Ecto neural progenitor cell (in vitro differentiated cells): ENCODE data around the gene FTSJ3.
A peak's percentile ranks its signal among the peaks of the same experiment; 100 is the strongest.

ENCODE experiments used
- DNase-seq: peaks from one replicate; pipeline ENCODE4 v3.0.0-alpha.2; 2018; ENCODE audit warnings: low spot score

FTSJ3 gene

DNA sequence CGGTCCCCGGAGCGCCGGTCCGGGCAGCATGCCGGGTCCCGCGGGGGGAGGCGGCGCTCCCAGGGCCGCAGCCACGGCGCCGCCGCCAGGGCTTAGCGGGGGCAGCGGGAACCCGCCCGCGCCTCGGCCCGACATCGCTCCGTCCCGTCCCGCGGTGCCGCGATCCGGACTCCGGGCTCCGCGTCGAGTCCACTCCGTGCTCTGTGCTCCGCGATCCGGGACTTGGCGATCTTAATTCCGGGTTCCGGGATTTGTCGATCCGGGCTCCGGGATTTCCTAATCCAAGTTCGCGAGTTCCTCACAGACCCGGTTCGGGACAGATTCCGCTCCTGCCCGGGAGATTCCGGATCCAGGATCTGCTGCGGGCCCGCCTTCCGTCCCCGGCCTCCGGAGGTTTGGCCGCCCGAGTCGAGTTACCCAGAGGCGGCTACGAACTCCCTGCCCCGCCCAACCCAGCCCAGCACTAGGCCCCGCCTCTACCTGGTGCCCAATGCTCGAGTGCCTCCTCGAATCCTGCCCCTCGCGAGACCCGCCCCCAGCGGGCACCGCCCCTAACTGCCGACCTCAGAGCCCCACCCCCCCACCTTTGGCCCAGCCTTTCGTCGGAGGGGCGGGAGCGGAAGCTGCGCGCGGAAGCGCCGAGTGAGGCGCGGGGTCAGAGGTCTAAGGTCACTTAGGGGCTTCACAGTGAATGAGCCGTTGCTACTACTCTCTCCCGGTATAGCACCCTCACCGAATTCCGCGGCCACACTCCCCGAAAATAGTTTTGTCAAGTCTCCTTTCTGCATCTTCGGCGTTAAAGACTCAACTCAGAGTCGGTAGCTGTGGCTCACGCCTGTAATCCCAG is 15.3 kb upstream of the FTSJ3 start, which contains the start of gene SMARCD2:
Gene SMARCD2, minus strand, starts transcription at position 146 of the 847 bp plus-strand sequence. Its CDS starts 11 bp downstream, at position 135.
- peak; percentile 100 for DNase-seq

DNA sequence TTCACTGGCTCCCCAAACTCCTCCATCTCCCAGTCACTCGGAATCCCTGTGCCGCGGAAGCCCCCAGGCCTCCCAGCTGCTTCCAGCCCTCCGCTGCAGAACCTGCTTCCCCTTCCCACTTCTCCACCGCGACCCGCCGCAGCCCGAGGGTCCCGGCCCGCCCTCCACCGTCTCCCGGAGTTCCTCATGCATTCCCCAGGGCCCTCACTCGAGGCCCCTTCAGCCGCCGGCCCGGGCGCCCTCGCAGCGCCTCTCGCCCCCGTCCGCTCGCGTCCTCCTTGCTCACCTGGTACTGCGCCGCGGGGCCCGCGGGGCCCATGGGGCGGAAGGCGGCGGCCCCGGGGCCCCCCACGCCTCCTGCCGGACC is 14.7 kb upstream of the FTSJ3 start:
- DNase-seq = peak; percentile 84

DNA sequence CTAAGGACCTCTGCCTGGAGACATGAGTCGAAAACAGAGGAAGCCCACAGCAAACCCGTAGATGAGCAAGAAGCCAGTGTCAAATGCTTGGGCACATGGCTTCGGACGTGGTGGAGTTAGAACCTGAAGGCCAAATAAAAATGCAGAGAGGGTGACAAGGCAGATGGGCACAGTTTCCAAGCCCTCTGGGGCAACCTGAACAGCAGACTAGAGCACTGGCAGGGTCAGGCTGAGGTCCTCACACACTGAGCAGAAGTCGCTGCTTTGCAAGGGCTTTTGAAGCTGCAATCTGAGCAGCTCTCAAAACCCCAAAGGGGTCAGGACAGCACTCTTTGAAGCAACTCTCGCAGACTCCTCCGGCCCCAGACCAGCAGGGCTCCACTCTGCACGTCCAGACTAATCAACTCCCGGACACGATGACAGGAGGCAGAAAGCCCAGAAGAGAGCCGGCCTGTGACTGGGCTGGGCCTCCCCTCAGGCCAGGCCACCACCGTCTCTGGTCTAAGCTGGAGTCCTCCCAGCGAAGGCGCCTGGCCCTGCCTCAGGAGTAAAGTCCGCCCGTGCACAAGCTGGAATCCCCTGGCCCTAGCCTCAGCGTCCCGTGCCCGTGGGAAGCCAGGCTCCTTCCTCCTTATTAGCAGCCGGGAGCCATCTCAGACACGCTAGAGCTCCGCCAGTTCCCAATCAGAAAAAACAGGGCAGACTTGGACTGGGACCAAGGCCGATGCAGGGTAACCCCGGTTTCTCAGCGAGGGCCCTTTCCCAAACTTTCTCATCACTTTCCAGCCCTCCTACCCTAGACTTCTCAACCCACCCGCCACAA is 14.1 kb upstream of the FTSJ3 start:
- peak; percentile 78 for DNase-seq

DNA sequence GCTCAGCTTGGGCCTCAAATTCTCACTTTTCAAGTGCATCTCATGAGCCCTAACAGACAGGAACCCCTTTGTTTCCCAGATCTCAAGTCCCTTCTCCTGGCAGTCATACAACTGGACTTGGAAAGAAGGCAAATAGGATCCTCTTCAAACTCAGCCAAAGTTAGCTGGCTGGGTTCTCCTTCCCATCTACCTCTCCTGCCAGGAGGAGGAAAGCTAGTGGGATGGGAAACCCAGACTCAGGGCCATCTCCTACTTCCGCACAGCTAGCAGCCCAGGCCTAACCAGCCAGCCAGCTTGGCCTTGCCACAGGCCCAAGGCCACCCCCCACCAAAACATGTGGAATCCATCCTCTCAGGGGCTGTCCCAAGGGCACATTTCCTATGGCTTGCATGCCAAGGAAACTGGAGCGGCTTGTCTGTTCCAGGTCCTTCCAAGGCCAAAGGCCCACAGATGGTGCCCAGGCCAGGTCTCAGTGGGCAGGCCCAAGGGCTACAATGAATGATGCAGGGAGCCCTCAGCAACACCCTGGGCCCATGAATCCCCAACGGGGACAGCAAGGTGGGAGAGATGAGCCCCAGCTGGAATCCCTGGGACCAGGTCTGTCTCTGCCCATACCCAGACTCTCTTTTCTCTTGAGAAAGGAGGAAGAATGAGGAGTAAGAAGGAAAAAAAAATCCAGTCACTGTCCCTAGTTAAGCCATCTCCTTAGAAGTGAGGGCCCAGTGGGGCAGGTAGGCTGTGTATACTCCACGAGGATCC is 13.3 kb upstream of the FTSJ3 start:
- no peak for DNase-seq

DNA sequence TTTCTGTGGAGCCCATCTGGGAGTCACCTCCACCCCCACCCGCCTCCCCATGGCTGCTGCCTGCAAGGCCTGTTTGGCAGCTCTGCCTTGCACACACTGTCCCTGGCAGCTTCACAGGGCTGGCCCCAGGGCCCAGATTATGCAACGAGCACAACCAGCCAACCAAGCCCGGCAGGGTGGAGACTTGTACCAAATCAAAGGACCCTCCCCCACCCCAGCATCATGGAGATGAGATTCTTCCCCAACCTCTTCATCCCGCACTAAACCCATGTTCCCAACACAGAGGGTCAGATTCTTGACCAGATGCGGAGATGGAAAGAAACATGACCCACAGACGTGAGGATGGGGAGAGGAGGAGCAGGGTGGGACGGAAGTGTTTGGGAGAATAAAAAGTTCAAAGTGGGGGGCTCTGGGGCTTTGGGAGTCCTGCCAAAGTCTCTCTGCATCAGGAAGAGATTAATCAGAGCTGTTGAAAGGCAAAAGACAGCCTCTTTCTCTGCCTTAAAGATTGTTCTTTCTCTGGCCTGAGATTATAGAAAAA is 11.2 kb upstream of the FTSJ3 start:
- peak; percentile 62 for DNase-seq

DNA sequence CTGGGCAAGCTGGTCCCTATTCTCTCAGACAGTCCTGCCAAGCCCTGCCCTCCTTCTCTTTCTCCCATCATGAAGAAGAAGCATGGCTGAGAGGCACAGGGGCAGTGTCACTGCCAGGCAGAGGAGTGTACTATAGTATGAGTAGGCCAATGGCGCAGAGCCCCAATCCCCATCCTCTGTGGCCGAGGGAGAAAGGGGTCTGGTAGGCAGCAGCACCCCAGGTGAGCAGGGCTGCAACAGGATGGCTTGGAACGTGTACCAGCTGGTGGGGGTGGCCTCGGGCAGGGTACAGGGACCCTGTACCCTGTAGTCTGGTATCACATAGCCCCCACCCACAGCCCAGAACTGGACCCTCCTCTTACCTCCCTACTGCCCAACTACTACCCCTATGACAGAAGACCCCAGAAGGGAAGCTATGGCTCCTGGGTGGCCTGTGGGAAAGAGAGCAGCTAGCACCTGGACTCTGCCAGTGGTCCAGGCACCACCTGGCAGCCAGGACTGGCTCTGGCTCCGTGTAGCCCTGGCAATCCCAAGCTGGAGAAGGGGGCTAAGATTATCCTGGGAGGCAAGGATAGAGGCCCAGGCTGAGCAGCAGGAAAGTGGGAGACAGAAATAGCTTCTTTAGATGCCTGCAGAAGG is 10.6 kb upstream of the FTSJ3 start:
- DNase-seq = no peak

DNA sequence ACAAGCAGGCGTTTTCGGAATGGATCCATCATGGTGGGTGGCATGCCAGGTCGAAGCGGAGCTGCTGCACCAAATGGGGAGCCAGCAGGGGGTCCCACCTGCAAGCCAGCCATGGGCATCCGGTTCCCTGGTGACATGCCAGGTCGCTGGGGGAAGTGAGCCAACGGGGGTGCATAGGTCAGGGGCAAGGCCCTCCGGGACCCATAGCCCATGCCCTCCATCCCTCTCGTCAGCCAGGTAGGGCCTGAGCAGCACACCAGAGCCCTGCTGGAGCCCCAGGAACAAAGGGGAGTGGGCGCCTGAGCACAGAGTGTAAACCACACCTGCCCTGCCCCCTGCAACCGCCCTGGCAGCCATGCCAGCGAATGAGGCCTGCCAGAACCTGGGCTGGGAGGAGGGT is 10.0 kb upstream of the FTSJ3 start:
- DNase-seq = no peak

DNA sequence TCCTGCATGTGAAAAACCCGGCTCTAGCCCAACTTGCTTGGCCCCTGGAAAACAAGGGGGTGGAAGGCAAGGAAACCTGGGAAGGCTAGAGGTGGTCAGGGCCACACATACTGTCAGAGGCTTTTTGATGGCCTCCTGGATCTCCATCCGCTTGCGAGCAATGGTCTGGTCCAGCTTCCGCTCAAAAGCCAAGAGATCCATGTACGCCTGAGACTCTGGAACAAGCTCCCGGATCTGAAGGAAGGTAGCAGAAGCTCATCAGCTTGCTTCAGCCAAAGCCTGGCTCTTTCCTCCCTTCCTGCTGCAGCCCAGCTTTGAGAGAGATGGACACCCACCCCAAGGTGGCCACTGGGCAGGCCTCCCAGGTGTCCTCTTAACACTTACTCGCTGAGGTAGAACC is 9.3 kb upstream of the FTSJ3 start:
- no peak for DNase-seq

DNA sequence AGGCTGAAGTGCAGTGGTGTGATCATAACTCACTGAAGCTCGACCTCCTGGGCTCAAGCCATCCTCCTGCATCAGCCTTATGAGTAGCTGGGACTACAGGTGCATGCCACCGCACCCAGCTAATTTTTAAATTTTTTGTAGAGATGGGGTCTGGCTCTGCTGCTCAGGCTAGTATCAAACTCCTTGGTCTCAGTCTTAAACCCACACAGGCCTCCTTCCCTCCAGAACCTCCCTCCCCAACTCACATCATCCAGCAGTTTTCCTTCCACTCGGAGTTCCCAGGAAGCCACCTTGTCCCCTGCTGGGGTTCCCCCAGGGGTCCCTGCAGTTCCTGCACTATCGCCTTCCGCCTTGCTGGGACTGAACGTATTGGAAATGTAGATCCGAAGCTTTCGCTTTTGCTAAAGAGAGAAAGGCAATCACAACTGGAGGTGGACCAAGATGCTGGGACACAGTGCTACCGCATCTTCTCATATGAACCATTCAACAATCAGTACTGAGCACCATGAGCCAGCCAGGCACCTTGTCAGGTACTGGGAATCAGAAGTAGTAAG is 7.8 kb upstream of the FTSJ3 start:
- no peak for DNase-seq

DNA sequence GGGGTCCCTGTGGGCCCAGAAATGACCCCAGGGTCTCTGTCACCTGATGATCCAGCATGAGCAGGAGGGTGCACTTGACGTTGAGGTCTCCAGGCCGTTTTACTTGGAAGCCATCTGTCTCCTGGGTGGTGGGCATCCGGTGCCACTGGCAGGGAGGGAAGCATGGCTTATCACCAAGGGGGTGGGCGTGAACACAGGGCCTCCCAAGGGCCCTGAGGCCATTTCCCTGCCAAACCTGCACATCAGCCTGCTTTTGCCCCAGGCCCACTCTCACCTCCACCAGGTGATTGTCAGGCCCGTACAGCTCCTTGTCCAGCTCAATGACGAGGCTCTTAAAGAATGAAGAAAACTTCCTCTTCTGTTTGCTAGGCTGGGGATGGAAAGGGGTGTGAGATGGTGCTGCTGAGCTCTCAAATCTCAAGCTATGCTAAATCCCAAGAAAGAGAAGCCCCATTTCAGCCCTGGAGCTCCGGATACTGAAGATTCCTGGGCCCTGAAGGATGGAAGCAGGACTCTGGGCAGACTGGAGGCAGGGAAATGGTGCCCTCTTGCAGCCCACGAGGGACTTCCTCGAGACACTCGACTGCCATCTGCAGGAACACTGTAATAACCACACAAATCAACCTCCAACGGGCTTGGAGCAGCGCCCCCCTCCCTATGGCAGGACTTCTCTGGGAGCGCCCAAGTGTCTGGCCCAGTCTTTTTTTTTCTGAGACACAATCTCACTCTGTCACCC is 7.1 kb upstream of the FTSJ3 start:
- peak; percentile 85 for DNase-seq

DNA sequence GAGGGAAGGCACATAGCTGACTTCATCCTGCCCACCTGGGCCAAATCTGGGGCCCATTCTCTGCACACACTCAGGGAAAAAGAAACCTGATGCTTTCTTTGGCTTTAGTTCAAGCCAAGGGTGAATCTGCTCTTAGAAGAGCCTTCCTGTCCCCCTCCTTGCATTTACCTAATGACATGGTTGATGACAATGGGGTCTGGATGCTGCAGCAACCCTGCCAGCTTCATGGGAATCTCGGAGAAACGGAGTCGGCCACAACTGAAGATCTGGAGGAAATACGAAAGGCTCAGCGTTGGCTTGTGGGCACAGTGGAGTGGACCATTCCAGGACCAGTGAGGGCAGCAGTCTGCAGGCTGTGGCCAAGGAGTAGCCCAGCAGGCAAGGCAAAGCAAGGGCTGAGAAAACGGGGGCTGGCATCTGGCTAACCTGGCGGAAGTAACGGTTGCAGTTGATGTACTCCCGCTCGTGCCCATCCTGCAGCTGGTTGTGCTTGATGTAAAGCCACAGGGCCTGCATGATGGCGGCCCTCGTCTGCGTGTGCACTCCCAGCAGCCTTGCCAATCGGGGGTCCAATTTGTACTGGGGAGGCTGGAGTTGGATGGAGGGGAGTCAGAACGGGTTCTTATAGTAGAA is 6.4 kb upstream of the FTSJ3 start:
- DNase-seq = no peak

DNA sequence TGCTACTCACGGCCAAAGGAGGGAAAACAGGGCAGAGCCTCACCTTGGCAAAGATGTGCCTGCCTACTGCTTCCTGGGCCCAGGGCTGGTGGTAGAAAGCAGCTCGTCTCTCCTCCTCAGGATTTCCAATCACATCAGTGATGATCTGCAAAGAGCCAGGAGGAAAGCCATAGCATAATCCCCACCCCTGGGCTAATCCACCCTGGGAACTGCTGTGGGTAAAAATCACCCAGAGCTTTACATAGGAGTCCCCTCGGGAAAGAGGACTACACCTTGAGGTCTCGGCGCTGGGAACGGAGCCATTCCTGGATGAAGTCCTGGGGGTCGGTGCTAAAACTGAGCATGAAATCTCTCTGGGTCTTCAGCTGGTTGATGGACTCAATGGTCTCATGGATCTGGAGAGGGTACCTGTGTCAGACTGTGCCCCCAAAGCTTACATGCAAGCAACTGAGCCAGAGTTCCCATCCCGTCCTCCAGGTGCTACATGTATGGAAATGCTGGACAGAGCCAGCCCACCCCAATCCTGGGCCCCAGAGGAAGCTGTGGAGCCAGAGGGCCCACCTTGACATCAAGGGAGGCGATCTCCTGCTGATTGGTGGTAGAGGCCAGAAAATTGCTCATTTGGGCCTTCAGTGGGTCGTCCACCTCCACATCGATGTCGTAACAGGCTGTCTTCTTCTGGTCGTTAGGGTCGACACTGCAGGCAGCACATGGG is 5.7 kb upstream of the FTSJ3 start:
- no peak for DNase-seq

DNA sequence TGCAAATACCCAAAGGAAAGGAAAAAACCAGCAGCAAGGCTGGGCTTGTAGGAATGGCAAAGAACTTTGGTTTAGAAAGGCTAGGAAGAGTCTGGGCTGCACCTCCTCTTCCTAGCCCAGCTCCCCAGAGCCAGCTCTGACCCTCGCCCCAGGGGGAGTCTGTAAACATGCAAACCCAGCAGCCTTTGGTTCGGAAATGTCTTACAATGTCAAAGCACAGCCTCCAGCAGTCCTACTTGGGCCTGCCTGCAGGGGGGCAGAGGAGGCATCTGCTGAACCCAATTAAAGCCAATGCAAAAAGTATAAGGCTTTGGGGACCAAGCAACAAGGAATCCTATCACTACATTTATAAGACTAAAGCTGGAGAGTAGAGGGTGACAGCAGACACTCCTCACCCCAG is 5.0 kb upstream of the FTSJ3 start:
- DNase-seq = no peak

DNA sequence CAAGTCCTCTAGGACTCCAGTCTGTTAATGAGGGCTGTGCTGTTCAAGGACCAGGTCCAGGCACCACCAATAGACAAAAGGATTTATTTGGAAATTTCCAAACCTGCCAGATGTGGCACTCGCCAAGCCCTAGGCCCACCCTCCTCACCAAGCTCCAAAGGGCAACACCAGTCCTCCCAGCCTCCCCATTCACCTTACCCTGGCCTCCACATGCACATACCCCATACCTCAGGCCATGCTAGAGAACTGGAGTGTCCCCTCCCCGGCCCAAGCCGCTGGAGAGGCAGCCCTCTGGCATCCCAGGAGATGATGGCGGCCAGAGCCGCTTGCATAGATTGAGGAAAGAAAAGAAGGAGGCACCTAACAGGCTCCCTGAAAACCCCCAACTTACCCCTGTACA is 4.6 kb upstream of the FTSJ3 start:
- DNase-seq = no peak

DNA sequence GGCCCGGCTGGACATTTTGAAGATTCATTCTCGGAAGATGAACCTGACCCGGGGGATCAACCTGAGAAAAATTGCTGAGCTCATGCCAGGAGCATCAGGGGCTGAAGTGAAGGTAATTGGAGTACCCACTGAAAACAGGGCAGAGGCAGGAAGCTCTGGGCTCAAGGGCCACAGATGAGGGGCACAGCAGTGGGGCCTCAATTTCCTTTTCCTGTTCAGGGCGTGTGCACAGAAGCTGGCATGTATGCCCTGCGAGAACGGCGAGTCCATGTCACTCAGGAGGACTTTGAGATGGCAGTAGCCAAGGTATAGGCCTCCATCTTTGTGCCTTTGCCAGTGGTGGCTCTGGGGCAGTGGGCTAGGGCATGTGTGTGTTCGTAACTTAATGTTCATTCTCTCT is 4.0 kb upstream of the FTSJ3 start:
- DNase-seq = no peak

DNA sequence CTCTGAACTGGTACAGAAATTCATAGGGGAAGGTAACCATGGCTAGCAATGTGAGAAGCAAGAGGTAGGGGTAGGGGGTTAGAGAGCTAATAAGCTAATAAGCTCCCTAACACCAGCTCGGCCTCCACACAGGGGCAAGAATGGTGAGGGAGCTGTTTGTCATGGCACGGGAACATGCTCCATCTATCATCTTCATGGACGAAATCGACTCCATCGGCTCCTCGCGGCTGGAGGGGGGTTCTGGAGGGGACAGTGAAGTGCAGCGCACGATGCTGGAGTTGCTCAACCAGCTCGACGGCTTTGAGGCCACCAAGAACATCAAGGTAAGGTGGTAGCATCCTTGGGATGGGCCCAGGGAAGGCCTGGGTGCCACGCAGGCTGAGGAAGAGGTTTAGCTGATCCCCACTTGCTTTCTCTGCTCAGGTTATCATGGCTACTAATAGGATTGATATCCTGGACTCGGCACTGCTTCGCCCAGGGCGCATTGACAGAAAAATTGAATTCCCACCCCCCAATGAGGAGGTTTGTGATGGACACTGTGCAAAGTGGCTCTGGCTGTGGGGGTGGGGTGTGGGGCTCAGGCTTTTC is 3.5 kb upstream of the FTSJ3 start:
- DNase-seq = no peak

DNA sequence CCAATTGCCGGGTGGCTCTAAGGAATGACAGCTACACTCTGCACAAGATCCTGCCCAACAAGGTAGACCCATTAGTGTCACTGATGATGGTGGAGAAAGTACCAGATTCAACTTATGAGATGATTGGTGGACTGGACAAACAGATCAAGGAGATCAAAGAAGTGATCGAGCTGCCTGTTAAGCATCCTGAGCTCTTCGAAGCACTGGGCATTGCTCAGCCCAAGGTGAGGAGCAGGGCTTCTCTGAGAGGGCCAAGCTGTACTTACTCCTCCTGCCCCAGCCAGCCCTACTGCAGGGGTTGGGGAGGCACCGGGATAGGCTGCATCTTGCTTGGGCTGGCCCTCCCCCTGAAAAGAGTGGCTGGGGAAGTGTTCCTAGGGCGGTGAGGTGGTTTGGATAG is 2.8 kb upstream of the FTSJ3 start:
- DNase-seq = no peak

DNA sequence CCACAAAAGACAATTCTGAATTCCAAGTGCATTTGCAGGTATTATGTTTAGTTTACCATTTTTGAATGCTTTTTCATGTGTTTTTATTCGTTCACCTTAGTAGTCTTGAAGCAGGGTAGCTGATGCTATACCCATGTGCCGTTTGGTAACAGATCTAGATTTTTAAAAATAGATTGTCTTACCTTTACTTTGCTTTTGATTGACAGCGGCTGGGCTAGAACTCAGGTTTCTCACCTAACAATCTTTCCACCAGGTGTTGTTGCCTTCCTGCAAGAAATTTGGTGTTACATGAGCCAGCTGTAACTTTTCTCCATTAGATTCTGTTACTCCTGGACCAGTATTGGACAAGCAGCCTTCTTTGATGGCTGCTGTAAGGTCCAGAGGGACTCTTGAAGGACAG is 1.5 kb upstream of the FTSJ3 start:
- no peak for DNase-seq

DNA sequence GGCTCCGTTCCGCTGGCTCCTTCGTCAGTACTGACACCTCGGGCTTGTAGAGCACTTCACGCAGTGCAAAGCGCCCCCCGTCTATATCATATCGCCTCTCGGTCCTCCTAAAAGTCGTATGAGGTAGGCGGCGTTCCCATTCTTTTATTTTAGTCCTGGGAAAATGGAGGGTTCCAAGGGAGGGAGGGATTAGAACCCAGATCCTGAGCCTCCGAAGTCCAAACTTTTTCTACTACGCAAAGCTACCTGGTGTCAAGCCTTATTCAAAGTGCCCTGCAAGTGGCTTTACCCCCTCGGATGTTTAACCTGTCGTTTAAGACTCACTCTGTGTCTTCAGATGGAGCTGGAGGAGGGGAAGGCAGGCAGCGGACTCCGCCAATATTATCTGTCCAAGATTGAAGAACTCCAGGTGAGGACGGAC is 348 bp upstream of the FTSJ3 start:
- DNase-seq = no peak
